Measurements from ENCODE around the gene PIMREG. TPM values are rescaled to one million over a fixed set of nuclear protein-coding genes. Genes with fewer than 3 reads are reported as not detected.

PIMREG gene
- total RNA-seq, 1 donor from 2014 or later = not detected

- DNase-seq (ENCODE audit: low spot score) (no peak), ATAC-seq (peak; percentile 45)
- intact Hi-C loops (cut with DNase I) = no loop called here
Measured at GRCh38 chr17:6457688-6458459, 13.6 kb downstream of the PIMREG start.

- DNase-seq (ENCODE audit: low spot score) (no peak), ATAC-seq (no peak)
- intact Hi-C loops (cut with DNase I) = no loop called here
Measured at GRCh38 chr17:6458460-6458950, 14.2 kb downstream of the PIMREG start.

GRCh38 chr17:6460531-6461161, 16.4 kb downstream of the PIMREG start:
- intact Hi-C loops (cut with DNase I) = no loop called here
- no peak for DNase-seq (ENCODE audit: low spot score)
- no peak for ATAC-seq

- no peak for DNase-seq (ENCODE audit: low spot score)
- no peak for ATAC-seq
- intact Hi-C loops (cut with DNase I) = no loop called here
Measured at GRCh38 chr17:6461246-6461645, 17.0 kb downstream of the PIMREG start.

GRCh38 chr17:6461792-6462524, 17.7 kb downstream of the PIMREG start:
- intact Hi-C loops (cut with DNase I) = no loop called here
- DNase-seq (ENCODE audit: low spot score) (no peak), ATAC-seq (no peak)

GRCh38 chr17:6462692-6463091, 18.4 kb downstream of the PIMREG start:
- no peak for ATAC-seq
- DNase-seq (ENCODE audit: low spot score) = no peak
- intact Hi-C loops (cut with DNase I) = no loop called here

GRCh38 chr17:6463616-6464445, 19.6 kb downstream of the PIMREG start:
- DNase-seq (ENCODE audit: low spot score) = no peak
- intact Hi-C loops (cut with DNase I) = no loop called here
- ATAC-seq = no peak

- ATAC-seq (no peak), DNase-seq (ENCODE audit: low spot score) (no peak)
- intact Hi-C loops (cut with DNase I) = no loop called here
Measured at GRCh38 chr17:6464446-6465041, 20.3 kb downstream of the PIMREG start.

GRCh38 chr17:6465206-6466003, 21.1 kb downstream of the PIMREG start:
- ATAC-seq = no peak
- intact Hi-C loops (cut with DNase I) = no loop called here
- DNase-seq (ENCODE audit: low spot score) = no peak

GRCh38 chr17:6467567-6467966, 23.3 kb downstream of the PIMREG start:
- intact Hi-C loops (cut with DNase I) = no loop called here
- no peak for ATAC-seq

GRCh38 chr17:6468051-6468790, 24.0 kb downstream of the PIMREG start:
- DNase-seq (ENCODE audit: low spot score) = no peak
- no peak for ATAC-seq
- intact Hi-C loops (cut with DNase I) = no loop called here

More at GRCh38 chr17:6467567-6467966, 23.3 kb downstream of the PIMREG start:
- DNase-seq (ENCODE audit: low spot score) = no peak

GRCh38 chr17:6470146-6470718, 26.0 kb downstream of the PIMREG start:
- no peak for ATAC-seq
- DNase-seq (ENCODE audit: low spot score) = no peak
- intact Hi-C loops (cut with DNase I) = no loop called here

GRCh38 chr17:6470751-6471521, 26.7 kb downstream of the PIMREG start:
- ATAC-seq = no peak
- DNase-seq (ENCODE audit: low spot score) = no peak
- intact Hi-C loops (cut with DNase I) = no loop called here

GRCh38 chr17:6471531-6472465, 27.5 kb downstream of the PIMREG start:
- intact Hi-C loops (cut with DNase I) = no loop called here
- ATAC-seq (no peak), DNase-seq (ENCODE audit: low spot score) (no peak)

GRCh38 chr17:6472517-6472916, 28.3 kb downstream of the PIMREG start:
- intact Hi-C loops (cut with DNase I) = no loop called here
- DNase-seq (ENCODE audit: low spot score) (no peak), ATAC-seq (no peak)

Data from sciatic nerve (tissue), 2 donors.